Measurements from ENCODE around the gene CHRNA10.

GRCh38 chr11:3637201-3637600 is 34.0 kb downstream of the CHRNA10 start:
- no peak for TF ChIP-seq CTCF (conservative IDR thresholded peaks at IDR 0.05 in 1 of 2, IDR thresholded peaks at IDR 0.05 in 1 of 2; ENCODE audit: extremely low read depth in 1 of 2, insufficient read depth in 1 of 2, low read depth in 1 of 2, low read length in 2 of 2)
- no peak for TF ChIP-seq EZH2 (IDR thresholded peaks at IDR 0.05; ENCODE audit: borderline replicate concordance, low read length)

Data from mammary epithelial cell (primary cell).